Measurements from ENCODE around the gene PKHD1.

The PKHD1 gene

DNA sequence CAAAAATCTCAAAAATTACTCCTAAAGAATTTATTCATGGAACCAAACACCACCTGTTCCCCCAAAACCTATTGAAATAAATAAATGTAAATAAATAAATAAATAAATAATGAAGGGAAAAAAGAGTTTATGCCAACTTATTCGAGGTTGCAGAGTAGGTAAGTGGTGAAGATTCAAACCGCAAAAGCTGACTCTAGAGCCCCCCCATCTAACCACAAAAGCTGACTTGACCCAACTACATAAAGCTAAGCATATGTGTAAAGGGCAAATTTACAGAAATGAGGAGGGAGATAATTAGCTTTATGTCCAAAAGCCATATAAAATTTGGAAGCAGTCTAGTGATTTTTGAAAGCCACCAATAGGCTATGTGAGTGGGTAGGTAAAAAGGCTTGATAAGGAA lies 486.9 kb downstream of the PKHD1 start:
- DNase-seq = no peak

DNA sequence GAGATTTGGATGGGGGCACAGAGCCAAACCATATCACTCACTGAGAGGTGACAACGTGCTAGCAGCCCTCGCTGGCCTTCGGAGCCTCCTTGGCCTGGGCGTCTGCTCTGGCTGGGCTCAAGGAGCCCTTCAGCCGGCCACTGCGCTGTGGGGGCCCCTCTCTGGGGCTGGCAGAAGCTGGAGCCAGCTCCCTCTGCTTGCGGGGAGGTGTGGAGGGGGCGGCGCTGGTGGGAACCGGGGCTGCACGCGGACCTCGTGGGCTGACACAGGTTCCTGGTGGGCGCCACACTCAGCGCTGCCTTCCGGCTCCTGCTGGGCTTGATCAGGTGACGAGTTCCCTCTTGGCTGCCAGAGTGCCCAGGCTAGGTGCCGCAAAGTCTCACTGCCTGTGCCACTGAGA lies 489.2 kb downstream of the PKHD1 start:
- no peak for DNase-seq

DNA sequence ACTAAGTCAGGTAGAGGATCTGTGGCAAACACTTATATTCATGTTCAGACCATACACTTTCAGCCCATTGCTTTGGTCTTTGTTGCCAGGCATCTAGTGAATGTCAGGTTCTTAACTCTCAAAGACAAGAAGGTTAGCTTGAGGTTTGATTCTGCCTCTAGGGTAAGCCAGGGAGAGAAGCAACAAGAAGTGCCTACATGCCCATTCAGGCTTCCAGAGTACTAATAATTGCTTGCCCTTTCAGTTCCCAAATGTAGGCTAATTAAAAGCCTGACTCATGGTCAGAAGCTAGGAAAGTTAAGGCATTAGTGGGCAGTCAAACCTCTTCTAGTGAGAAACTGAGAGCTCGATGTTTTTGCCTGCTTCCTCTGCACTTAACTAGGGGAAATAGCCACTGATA lies 492.4 kb downstream of the PKHD1 start:
- no peak for DNase-seq

DNA sequence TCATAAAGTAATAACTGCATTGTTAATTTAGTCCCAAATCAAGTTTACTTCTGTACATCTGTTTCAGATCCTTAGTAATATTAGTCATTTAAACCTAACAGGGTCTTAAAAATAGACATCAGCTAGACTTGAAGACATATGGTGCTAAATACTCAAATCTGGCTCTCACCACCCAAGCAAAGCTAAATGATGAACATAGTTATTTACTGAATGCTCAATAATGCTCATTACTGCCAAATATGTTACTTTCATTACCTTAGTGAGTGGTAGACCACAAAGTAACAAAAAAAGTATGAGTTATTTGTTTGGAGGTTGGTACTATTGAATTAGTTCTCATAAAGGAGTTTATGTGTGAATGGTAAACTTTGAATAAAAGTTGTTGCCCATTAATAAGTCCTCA lies 502.1 kb downstream of the PKHD1 start:
- DNase-seq = no peak

DNA sequence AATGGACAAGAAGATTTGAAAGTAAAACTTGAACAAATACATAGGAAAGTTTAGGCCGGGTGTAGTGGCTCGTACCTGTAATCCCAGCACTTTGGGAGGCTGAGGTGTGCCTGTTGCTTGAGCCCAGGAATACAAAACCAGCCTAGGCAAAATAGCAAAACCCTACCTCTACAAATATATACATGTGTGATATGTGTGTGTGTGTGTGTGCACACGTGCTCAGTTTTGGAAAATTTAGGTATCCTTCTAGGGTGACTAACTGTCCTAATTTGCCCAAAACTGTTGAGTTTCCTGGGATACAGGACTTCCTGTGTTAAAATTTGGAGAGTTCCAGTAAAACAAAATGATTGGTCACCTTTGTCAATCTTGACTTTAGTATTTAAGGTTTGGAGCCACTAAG lies 503.2 kb downstream of the PKHD1 start:
- DNase-seq = no peak

DNA sequence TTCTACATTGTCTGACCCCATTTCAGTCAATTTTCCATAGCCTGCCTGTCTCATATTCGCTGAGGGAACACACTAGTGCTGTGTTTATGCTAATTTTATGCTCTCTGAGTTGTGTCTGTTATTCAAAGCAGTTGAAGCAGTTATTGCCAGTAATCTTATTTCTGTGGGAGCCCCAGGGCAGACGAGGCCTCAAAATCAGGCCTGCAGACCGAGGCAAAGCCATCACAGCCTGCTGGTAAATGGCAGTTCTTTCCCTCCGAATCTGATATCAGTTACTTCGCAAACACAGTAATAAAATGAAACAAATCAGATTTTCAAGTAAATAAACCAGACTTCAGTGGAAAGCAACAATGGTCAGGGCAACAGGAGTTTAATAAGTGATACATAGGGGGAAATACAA lies 508.4 kb downstream of the PKHD1 start:
- DNase-seq = no peak

DNA sequence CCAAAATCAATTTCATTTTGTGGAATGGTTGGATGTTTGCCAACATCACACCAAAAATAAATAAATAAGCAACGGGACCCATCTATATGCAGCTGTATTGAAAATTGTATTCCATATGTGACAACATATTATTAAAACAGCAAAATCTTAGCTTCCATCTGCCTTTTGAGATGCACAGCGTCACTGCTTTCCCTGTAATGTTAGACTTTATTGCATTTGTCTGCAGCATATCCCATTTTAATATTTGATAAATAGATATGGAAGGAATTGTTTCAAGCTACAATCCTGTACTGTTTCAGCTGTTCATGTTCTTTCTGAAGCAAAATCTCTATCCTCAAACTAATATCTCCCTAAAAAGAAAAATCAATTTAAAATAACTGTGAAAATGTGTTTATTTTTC lies 509.1 kb downstream of the PKHD1 start:
- no peak for DNase-seq

DNA sequence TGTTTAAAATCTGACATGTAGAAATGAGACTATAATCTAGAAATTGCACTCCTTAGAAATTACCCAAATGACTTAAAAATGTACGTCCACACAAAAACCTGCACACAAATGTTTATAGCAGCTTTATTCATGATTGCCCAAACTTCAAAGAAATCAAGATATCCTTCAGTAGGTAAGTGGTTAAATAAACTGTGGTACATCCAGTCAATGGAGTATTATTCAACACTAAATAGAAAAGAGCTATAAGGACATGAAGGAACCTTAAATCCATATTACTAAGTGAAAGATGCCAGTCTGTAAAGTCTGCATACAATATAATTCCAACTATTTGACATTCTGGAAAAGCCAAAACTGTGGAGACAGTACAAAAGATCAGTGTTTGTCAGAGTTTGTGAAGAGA lies 513.4 kb downstream of the PKHD1 start:
- DNase-seq = no peak

DNA sequence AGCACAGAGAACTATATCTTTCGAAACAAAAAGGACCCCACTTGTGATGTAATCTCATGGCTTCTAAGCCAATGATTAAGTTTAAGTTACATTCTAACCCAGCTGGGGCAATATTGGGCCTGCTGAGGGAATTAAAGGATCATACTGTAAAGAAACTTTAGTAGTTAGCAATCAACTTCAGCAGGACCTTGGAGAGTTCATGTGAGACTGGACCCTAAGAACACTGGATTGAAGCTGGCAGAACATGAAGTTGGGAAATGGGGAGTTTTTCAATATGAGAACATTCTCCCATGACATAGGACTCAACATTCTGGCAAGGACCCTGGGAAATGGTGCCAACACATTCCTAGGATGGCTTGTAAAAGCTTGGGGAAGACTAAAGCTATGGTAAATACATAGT lies 516.2 kb downstream of the PKHD1 start:
- DNase-seq = no peak

DNA sequence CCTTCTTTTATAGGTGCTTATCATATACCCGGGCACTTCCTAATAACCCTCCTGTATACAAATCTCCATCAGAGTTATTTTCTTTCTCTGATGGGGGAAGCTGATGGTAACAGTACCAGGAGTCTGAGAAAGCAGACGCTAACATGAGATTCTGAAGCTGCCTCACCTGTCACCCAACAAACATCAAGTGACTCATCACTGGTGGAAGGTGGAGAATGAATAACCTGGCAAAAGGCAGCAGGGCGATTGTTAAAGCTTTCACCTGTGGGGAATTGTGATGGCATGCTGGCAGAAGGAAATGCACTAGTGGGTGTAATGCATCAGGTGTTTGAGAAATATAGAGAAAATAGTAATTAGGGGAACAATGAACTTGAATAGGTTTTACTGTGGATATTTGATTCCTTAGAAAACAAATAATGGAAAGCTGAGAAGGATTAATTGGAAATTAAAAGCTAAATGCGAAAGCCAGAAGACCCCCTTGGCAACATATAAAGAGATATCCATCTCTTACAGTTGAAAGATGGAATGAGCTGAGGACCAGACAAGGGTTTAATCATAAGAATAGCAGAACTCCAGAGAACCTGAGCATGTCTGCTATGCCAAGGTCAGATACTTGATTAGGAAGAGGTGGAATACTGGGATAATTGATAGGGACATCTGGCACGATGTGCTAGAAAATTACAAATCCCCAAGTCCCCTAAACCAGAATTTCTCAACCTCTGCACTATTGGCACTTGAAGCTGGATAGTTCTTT lies 517.1 kb downstream of the PKHD1 start:
- no peak for DNase-seq

DNA sequence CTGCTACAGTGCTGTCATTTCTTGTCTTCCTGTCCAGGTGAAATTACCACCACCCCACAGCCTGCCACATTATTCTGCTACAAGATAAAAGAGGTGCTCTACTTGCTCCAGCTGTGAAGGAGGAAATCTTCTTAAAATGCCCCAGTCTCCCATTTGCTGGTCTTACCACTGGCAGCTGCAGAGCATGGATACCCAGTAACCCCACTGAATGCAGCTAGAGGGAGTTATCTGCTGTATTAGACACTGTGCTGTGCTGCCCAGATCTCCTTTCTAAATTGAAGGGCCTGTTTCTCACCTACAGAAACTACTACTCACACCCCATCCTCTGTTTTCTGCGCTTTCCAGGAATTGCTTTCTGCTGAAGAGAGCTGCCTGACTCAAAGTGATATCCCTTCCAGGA lies 517.8 kb downstream of the PKHD1 start:
- DNase-seq = no peak

DNA sequence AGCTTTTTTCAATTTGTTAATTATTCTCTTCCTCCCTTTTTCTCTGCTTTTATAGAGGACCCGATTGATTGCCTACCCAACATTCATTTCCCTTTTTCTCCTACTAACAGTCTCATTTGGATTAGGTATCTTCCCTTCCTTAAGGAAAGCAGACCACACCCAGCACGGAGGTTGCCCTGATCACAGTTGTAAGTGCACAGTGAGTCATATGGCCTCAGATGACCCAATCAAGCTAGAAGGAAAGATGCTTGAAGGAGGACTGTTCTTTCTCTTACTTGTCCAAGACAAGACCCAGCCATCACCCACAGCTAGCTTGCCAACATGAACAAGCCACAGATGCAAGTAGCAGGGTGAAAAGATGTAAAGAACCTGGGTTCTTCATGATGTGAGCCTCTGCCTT lies 518.6 kb downstream of the PKHD1 start:
- no peak for DNase-seq

DNA sequence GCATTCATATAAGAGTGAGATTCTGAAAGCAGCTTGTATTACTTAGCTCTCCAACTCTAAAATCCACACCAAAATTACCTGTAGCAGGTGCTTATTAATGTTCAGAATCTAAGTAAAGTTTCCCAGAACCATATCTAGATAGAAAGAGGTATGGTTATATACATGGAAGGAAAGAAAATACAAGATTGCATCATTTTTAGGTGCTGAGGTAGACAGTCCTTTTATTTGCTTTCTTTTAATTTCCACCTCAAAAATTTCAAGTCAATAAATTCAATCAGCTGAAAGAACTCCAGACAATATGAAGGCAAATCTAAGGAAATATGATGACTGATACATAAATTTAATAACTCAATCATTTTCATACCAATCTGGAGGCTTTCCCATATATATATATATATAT lies 521.9 kb downstream of the PKHD1 start:
- no peak for DNase-seq
